H9 (cell line): ENCODE data around the gene OLFM1. TPM values are rescaled to one million over a fixed set of nuclear protein-coding genes. Genes with fewer than 3 reads are reported as not detected.

ENCODE experiments used
- DNase-seq: peaks from one replicate; pipeline ENCODE4 v3.0.0-alpha.2; 2017
- H2AFZ ChIP-seq: one replicate; pipeline ENCODE4 v1.6.1; 2013; ENCODE audit warnings: mild to moderate bottlenecking, low read length, control low read depth, moderate library complexity
- H2AK5ac ChIP-seq: 2 replicates; pipeline ENCODE4 v1.6.1; 2013; ENCODE audit warnings: low read length, control low read depth, mixed read lengths; ENCODE audit not compliant: insufficient read length
- H2BK120ac ChIP-seq: one replicate; pipeline ENCODE4 v1.6.1; 2013; ENCODE audit warnings: low read depth, mild to moderate bottlenecking, low read length, control low read depth, inconsistent platforms; ENCODE audit not compliant: poor library complexity, severe bottlenecking
- H2BK12ac ChIP-seq: 2 replicates; pipeline ENCODE4 v1.6.1; 2013; ENCODE audit warnings: low read length, control low read depth, mixed read lengths, low read depth; ENCODE audit not compliant: insufficient read length
- H2BK15ac ChIP-seq: 2 replicates; pipeline ENCODE4 v1.6.1; 2013; ENCODE audit warnings: low read depth, low read length, control low read depth
- H2BK20ac ChIP-seq: one replicate; pipeline ENCODE4 v1.6.1; 2013; ENCODE audit warnings: low read depth, mild to moderate bottlenecking, low read length, control low read depth, inconsistent platforms; ENCODE audit not compliant: poor library complexity, severe bottlenecking
- H2BK5ac ChIP-seq: 2 replicates; pipeline ENCODE4 v1.6.1; 2013; ENCODE audit warnings: low read length, control low read depth, mixed read lengths; ENCODE audit not compliant: insufficient read length
- H3K14ac ChIP-seq: 2 replicates; pipeline ENCODE4 v1.6.1; 2013; ENCODE audit warnings: low read length, control low read depth; ENCODE audit not compliant: insufficient read depth
- H3K18ac ChIP-seq: 2 replicates; pipeline ENCODE4 v1.6.1; 2013; ENCODE audit warnings: low read depth, mild to moderate bottlenecking, mixed read lengths, low read length, control low read depth; ENCODE audit not compliant: insufficient read length
- H3K23ac ChIP-seq: 2 replicates; pipeline ENCODE4 v1.6.1; 2013; ENCODE audit warnings: low read length, control low read depth, mixed read lengths, low read depth; ENCODE audit not compliant: insufficient read length
- H3K23me2 ChIP-seq: 2 replicates; pipeline ENCODE4 v1.6.1; 2013; ENCODE audit warnings: low read depth, mild to moderate bottlenecking, mixed read lengths, low read length, control low read depth; ENCODE audit not compliant: insufficient read length, poor library complexity, severe bottlenecking
- H3K27ac ChIP-seq: 2 replicates; pipeline ENCODE4 v1.5.1; 2013; ENCODE audit warnings: low read length, control low read depth, mixed read lengths, low read depth; ENCODE audit not compliant: insufficient read length
- H3K27me3 ChIP-seq: 2 replicates; pipeline ENCODE4 v1.6.1; 2013; ENCODE audit warnings: low read length, control low read depth, inconsistent platforms; ENCODE audit not compliant: insufficient read depth
- H3K4ac ChIP-seq: 2 replicates; pipeline ENCODE4 v1.6.1; 2013; ENCODE audit warnings: low read depth, mild to moderate bottlenecking, control low read depth, inconsistent platforms, low read length, moderate library complexity
- H3K4me1 ChIP-seq: 2 replicates; pipeline ENCODE4 v1.6.1; 2013; ENCODE audit warnings: low read length, control low read depth, inconsistent platforms; ENCODE audit not compliant: insufficient read depth
- H3K4me2 ChIP-seq: 2 replicates; pipeline ENCODE4 v1.6.1; 2013; ENCODE audit warnings: low read length, control low read depth, mixed read lengths; ENCODE audit not compliant: insufficient read length, insufficient read depth
- H3K56ac ChIP-seq: 2 replicates; pipeline ENCODE4 v1.6.1; 2013; ENCODE audit warnings: low read depth, mild to moderate bottlenecking, mixed read lengths, low read length, control low read depth; ENCODE audit not compliant: insufficient read length
- H3K79me1 ChIP-seq: 2 replicates; pipeline ENCODE4 v1.6.1; 2013; ENCODE audit warnings: low read depth, mild to moderate bottlenecking, moderate library complexity, low read length, control low read depth, inconsistent platforms; ENCODE audit not compliant: insufficient read depth, poor library complexity, severe bottlenecking
- H3K79me2 ChIP-seq: 2 replicates; pipeline ENCODE4 v1.6.1; 2013; ENCODE audit warnings: low read length, control low read depth, inconsistent platforms; ENCODE audit not compliant: insufficient read depth
- H3K9ac ChIP-seq: 2 replicates; pipeline ENCODE4 v1.6.1; 2013; ENCODE audit warnings: low read length, control low read depth, mixed read lengths; ENCODE audit not compliant: insufficient read length; ENCODE audit errors: extremely low read depth
- H3K9me3 ChIP-seq: one replicate; pipeline ENCODE4 v1.6.1; 2013; ENCODE audit warnings: low read depth, low read length, inconsistent platforms; ENCODE audit not compliant: control insufficient read depth
- H3T11ph ChIP-seq: one replicate; pipeline ENCODE4 v1.6.1; 2013; ENCODE audit warnings: mild to moderate bottlenecking, low read length, control low read depth, inconsistent platforms
- H4K20me1 ChIP-seq: one replicate; pipeline ENCODE4 v1.6.1; 2013; ENCODE audit not compliant: control insufficient read depth, insufficient read length, insufficient read depth
- H4K5ac ChIP-seq: 2 replicates; pipeline ENCODE4 v1.6.1; 2013; ENCODE audit warnings: low read depth, mild to moderate bottlenecking, mixed read lengths, low read length, control low read depth; ENCODE audit not compliant: insufficient read length
- H4K8ac ChIP-seq: replicated peaks from 2 replicates; pipeline ENCODE4 v1.6.1; 2013; ENCODE audit warnings: low read length, control low read depth, mixed read lengths, low read depth; ENCODE audit not compliant: insufficient read length
- H4K91ac ChIP-seq: 2 replicates; pipeline ENCODE4 v1.6.1; 2013; ENCODE audit warnings: low read depth, mild to moderate bottlenecking, moderate library complexity, mixed read lengths, low read length, control low read depth; ENCODE audit not compliant: insufficient read length
- H3K27ac Mint-ChIP-seq, 3 experiments: 2 replicates in 2 of 3; 3 replicates in 1 of 3; pipeline ENCODE4 v1.8.0; 2020 to 2021; ENCODE audit warnings: mixed read lengths in 3 of 3, mild to moderate bottlenecking in 1 of 3, moderate library complexity in 1 of 3
- H3K27me3 Mint-ChIP-seq: 2 replicates; pipeline ENCODE4 v1.8.0; 2021; ENCODE audit warnings: low read depth, mild to moderate bottlenecking, moderate library complexity, mixed read lengths
- H3K36me3 Mint-ChIP-seq, 3 experiments: 2 replicates in 2 of 3; 3 replicates in 1 of 3; pipeline ENCODE4 v1.8.0; 2020 to 2021; ENCODE audit warnings: low read depth in 3 of 3, mixed read lengths in 3 of 3; ENCODE audit not compliant: insufficient read depth in 1 of 3
- H3K4me1 Mint-ChIP-seq, 2 experiments: 2 replicates each; pipeline ENCODE4 v1.8.0; 2020; ENCODE audit warnings: mixed read lengths in 2 of 2
- H3K4me3 Mint-ChIP-seq, 2 experiments: 2 replicates in 1 of 2; 3 replicates in 1 of 2; pipeline ENCODE4 v1.8.0; 2020 to 2021; ENCODE audit warnings: mild to moderate bottlenecking in 2 of 2, mixed read lengths in 2 of 2, moderate library complexity in 1 of 2
- H3K9me3 Mint-ChIP-seq, 2 experiments: 2 replicates in 1 of 2; 3 replicates in 1 of 2; pipeline ENCODE4 v1.8.0; 2020; ENCODE audit warnings: mild to moderate bottlenecking in 2 of 2, mixed read lengths in 2 of 2, moderate library complexity in 1 of 2
- WGBS: extraction: QIAGEN DNeasy Blood & Tissue Kit; methylation state at CpG from one replicate; pipeline ENCODE4 v1.1.7; 2013; ENCODE audit warnings: missing lambda C conversion rate, low lambda C conversion rate, mixed read lengths; ENCODE audit not compliant: insufficient read length; ENCODE audit errors: extremely low coverage; 5-methylcytosine and 5-hydroxymethylcytosine counted together
- total RNA-seq: library from RNA; stranded (reverse); gene quantifications from 2 replicates; pipeline ENCODE4 v1.2.1, GENCODE V29; 2021
- TF ChIP-seq, protein P1 (sequence below): fragments of 200-600 bp; sonication (generic); conservative IDR thresholded peaks from 3 replicates; pipeline ENCODE4 v1.8.0; 2021; ENCODE audit warnings: antibody characterized with exemption, mild to moderate bottlenecking

The OLFM1 gene
- total RNA-seq, 1 experiment from 2014 or later: 34.1 TPM

DNA sequence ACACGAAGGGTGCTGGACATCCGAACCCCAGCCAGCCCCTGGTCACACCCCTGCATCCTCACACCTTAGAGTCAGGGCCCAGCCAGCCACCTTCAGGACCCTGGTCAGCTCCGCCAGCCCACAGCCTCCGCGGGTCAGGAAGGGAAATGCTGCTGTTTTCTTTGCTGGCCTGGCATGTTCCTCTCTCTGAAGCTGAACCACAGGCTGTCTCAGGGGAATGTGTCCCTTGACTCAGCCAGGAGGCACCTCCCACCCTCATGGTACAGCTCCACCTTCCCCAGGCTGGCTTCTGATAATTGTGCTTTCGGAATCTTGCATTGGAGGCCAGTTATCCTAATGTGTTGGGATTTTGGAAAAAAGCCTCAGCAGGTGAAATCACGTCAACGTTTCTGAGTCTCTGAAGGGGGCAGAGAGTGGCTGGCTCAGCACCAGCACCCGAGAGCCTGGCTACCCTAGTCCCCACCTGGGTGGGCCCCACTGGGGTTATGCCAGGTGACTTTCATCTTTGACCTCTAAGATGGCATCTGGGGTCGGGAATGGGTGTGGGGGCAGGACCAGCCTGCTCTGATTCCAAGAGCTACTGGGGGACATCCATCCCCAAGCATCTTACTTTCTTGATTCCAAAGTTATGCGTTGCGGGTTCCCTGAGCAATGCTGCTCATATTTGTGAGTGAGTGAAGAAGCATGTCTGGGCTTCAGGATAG is 9.8 kb upstream of the OLFM1 start:
- no peak overlapping the region for H3K27ac Mint-ChIP-seq

More for the DNA sequence above, 9.8 kb upstream of the OLFM1 start:
- Mint-ChIP-seq H3K27me3 (peaks cover 48% of the 10 kb centered on the region), H3K4me3 (peak overlapping the region; percentile 47 to 53; a peak in 3 of 5 replicates), H3K9me3 (peaks cover 0 to 2% of the 10 kb centered on the region in 2 experiments; a peak in 1 of 5 replicates), H3K4me1 (peaks cover 8 to 14% of the 10 kb centered on the region in 2 experiments), H3K36me3 (no peaks in the 10 kb centered on the region; a peak in 1 of 7 replicates)
- H3K27ac ChIP-seq: no peak overlapping the region
- H3K9ac ChIP-seq: no peak overlapping the region
- WGBS: no CpG with 5 or more reads among the region's 12 CpGs
- no peak overlapping the region for H3K4ac ChIP-seq
- no peak overlapping the region for H4K5ac ChIP-seq
- peaks cover 5% of the 10 kb centered on the region for H3K23me2 ChIP-seq
- no peaks in the 10 kb centered on the region for H3K4me1 ChIP-seq
- H4K20me1 ChIP-seq: no peaks in the 10 kb centered on the region
- H3K56ac ChIP-seq: no peak overlapping the region
- H2BK5ac ChIP-seq: no peak overlapping the region
- no peak overlapping the region for H2BK120ac ChIP-seq
- DNase-seq: peak; percentile 72
- no peak overlapping the region for H2BK20ac ChIP-seq
- no peak overlapping the region for H2AFZ ChIP-seq
- H4K8ac ChIP-seq: no peak overlapping the region
- H3K79me1 ChIP-seq: no peaks in the 10 kb centered on the region
- no peak overlapping the region for H4K91ac ChIP-seq
- no peak overlapping the region for H3K4me2 ChIP-seq
- no peaks in the 10 kb centered on the region for H3K79me2 ChIP-seq
- H3K27me3 ChIP-seq: no peaks in the 10 kb centered on the region; the same call in 1 of the 2 replicates
- H3K14ac ChIP-seq: no peak overlapping the region
- no peak overlapping the region for H2AK5ac ChIP-seq
- H3T11ph ChIP-seq: no peak overlapping the region
- H2BK15ac ChIP-seq: no peak overlapping the region
- H2BK12ac ChIP-seq: no peak overlapping the region
- H3K18ac ChIP-seq: no peak overlapping the region
- TF ChIP-seq, protein P1, sequence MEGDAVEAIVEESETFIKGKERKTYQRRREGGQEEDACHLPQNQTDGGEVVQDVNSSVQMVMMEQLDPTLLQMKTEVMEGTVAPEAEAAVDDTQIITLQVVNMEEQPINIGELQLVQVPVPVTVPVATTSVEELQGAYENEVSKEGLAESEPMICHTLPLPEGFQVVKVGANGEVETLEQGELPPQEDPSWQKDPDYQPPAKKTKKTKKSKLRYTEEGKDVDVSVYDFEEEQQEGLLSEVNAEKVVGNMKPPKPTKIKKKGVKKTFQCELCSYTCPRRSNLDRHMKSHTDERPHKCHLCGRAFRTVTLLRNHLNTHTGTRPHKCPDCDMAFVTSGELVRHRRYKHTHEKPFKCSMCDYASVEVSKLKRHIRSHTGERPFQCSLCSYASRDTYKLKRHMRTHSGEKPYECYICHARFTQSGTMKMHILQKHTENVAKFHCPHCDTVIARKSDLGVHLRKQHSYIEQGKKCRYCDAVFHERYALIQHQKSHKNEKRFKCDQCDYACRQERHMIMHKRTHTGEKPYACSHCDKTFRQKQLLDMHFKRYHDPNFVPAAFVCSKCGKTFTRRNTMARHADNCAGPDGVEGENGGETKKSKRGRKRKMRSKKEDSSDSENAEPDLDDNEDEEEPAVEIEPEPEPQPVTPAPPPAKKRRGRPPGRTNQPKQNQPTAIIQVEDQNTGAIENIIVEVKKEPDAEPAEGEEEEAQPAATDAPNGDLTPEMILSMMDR: no peak
- no peak overlapping the region for H3K23ac ChIP-seq
- H3K9me3 ChIP-seq: no peaks in the 10 kb centered on the region
